ELR (cell line): ENCODE measurements around the gene XK.
"Not testable (repeated sequence)": the region's sequence is repeated elsewhere in the genome, so short reads cannot be mapped to it uniquely, and the experiment has no call there.

Experiments
- DNase-seq: peaks from one replicate; pipeline ENCODE4 v3.0.0-alpha.2; 2015; ENCODE audit warnings: low read depth

XK gene

DNA sequence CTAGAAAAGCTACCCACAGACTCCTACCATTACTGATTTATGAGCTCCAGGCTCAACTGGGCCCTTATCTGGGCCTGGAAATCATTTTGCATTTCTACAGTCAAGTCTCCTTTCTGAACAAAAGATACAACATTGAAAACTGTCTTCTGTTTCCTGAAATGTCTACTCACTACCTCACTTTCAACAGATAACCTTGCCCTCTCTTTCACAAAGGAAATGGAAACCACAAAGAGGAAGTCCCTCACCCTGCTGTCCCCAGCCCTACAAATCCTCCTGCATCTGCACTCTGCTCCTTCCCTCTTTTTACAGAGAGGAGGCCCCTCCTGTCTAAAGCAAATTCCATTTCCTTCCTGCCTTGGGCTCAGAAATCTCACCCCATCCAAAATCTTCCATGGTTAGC lies 69.4 kb downstream of the XK start:
- no peak for DNase-seq

DNA sequence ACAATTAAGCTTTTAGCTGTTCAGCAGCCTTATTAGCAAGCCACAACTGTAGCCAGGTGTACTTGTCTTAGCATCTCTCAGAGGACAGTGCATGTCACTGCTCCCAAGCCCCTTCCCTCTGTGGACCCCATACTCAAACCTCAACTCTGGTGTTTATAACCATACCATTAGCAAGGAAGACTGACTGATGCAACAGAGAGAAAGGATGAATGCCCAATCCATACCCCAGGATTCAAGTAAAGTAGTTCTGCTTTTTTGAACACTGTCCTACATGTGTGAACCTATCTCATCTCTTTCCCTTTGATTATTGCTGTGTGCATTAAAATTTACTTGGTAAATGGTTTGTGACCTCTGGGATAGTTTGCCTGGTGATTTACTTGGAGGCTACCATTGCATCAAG lies 71.5 kb downstream of the XK start:
- no peak for DNase-seq

DNA sequence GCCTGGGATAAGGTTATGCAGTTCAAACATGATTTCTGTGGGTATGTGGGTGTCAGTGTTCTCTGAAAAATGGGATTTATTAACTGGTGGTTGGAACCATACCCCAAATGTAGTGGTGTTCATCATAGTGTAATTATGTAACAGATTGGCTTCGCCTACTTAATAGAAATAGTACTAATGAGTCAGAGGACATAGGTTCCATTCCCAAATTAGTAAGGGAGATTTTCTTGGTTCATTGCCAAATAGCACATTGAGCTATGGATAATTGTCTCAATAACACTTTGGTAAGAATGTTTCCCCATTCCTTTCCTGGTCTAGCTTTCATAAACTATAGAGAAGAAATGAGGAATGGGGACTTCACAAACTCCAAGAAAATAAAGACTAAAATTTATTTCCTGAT lies 73.8 kb downstream of the XK start:
- DNase-seq, result no peak

DNA sequence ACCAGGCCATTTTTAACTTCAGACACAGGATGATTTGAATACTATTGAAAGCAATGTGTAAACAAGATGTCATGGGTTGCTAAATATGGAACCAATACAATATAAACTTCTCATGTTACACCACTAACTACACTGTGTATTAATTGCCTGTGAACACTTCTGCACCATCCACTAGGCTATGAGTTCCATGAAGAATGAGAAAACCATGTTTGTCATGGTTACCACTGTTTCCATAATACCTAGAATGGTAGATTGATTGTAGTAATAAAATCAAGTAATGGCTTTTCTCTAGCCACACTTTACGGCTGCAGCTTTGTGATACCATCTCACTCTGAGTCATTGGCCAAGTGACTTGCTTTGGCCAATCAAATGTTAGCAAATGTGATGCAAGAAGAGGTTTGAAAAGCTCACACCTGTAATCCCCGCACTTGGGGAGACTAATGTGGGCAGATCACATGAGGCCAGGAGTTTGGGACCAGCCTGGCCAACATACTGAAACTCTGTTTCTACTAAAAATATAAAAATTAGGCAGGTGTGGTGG lies 74.4 kb downstream of the XK start:
- DNase-seq, result no peak

- DNase-seq, result no peak
Observed at GRCh38 chrX:37763400-37763799, 77.8 kb downstream of the XK start.

DNA sequence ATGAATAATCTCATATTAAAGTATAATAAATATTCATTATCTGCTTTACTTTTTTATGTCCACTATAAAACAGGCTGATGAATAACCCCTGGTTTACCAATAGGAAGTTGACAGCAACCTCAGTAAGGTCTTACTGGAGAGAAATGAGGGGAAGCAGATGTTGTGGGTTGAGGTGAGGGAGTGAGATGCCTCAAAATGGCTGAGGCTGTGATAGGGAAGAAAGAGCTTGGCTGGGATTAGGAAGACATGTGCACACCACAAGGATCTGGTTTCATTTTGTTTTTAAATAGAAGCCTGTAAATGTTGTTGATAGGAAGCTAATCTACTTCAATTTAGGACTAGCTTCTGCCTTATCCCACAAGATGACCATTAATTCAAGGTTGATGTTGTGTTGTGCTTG lies 79.9 kb downstream of the XK start:
- no peak for DNase-seq

- DNase-seq, result no peak
Observed at GRCh38 chrX:37767430-37767829, 81.8 kb downstream of the XK start.

DNA sequence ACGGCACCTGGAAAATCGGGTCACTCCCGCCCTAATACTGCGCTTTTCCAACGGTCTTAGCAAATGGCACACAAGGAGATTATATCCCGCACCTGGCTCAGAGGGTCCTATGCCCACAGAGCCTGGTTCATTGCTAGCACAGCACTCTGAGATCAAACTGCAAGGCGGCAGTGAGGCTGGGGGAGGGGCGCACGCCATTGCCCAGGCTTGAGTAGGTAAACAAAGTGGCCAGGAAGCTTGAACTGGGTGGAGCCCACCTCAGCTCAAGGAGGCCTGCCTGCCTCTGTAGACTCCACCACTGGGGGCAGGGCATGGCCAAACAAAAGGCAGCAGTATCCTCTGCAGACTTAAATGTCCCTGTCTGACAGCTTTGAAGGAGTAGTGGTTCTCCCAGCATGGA lies 83.3 kb downstream of the XK start:
- DNase-seq, result not testable (repeated sequence)

DNA sequence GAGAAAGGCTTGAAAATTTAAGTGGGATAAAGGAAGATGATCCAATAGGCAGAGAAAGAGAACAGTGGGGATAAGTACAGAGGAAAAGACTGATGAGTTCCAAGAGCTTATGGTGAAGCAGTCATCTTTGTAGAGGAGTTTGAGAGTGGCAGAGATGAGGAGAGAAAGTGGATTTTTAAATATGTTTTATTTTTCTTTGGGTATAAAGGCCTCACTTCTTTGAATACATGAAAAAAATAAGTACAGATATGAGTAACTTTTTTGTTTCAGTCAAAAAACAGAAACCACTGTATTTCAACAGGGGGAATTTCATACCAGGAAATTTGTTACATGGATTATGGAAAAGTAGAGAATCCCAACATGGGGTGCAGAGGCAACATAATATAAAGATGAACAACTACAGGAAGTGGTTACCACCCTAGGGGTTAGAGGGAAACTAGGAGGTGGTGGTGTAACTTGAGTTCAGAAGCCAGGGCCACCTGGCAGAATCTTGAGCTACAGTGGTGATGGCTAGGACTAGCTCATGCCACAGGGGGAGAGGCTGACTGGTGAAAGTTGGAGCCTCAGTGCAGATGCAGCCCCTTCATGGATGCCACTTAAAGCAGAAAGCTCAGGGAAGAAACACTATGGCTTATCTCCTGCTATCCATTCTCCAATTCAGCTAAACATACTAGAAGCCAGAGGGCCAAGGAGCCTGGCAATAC lies 90.8 kb downstream of the XK start:
- DNase-seq, result no peak

- no peak for DNase-seq
Observed at GRCh38 chrX:37776987-37777325, 91.4 kb downstream of the XK start.

GRCh38 chrX:37779857-37780256 lies 94.3 kb downstream of the XK start, which contains the start of gene CYBB:
CYBB (plus strand) TSS chrX:37780059; CDS start chrX:37780078, 19 bp downstream.
- DNase-seq, result no peak

DNA sequence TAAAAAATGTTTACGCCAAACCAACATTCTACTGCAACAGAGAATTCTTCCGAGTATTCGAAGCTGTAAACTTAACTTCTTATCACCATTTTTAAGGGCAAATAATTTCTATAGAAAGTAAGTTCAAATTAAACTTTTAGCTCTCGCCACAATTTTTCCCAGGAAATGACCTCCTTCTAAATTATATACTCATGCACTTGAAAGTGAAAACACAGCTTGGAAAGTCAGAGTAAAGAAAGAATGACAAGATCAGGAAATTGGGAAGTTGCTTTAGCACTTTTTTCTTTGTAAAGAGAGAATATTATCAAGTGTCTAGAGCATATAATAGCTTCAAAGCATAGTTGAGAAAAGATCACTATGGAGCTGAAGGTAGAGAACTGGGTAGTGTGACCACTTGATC lies 95.5 kb downstream of the XK start:
- no peak for DNase-seq
